SK-N-SH (cell line): ENCODE measurements around the gene HGS.

ENCODE experiments used
- CTCF ChIP-seq: fragments of 200-600 bp; sonication (generic); IDR thresholded peaks from 2 replicates; pipeline ENCODE4 v1.6.1; 2017; ENCODE audit warnings: antibody characterized with exemption, mild to moderate bottlenecking, moderate library complexity
- EP300 ChIP-seq, 2 experiments: IDR thresholded peaks; 2 replicates each; pipeline versions ENCODE4 v1.4.0 to v1.6.1; 2012; ENCODE audit warnings: borderline replicate concordance in 1 of 2, low read depth in 1 of 2, low read length in 1 of 2
- FOXM1 ChIP-seq: IDR thresholded peaks from 2 replicates; pipeline ENCODE4 v1.4.0; 2012; ENCODE audit warnings: low read depth, mild to moderate bottlenecking
- NFIC ChIP-seq: IDR thresholded peaks from 2 replicates; pipeline ENCODE4 v1.4.0; 2012; ENCODE audit warnings: borderline replicate concordance
- POLR2AphosphoS5 ChIP-seq: IDR thresholded peaks from 2 replicates; pipeline ENCODE4 v1.6.1; 2012; ENCODE audit warnings: low read depth, low read length
- TCF12 ChIP-seq: IDR thresholded peaks from 2 replicates; pipeline ENCODE4 v1.4.0; 2012
- TF ChIP-seq, protein P1 (sequence below): IDR thresholded peaks from 2 replicates; pipeline ENCODE4 v1.4.0; 2012; ENCODE audit warnings: low read depth

DNA sequence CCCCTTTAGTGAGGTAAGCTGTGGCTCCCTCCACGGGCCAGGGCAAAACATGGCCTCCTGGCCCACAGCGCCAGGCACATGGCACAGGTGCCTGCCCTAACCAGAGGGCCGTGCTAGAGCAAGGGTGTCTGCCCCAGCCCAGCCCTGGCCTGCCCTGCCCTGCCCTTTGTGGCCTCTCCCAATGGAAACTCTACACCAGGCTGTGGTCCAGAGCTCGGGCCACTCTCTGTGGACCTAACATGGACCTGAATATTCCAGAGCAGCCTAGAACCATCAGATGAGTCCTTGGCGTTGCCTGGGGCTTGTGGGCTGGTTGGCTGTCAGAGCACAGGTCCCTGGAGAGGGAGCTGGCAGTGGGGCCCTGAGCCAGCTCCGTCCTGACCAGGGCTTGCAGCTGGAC, 11.4 kb downstream of the HGS start:
- TF ChIP-seq EP300 (IDR thresholded peaks at IDR 0.05; ENCODE audit: borderline replicate concordance in 1 of 2, low read depth in 1 of 2, low read length in 1 of 2): no peak
- no peak for TF ChIP-seq CTCF
- TF ChIP-seq NFIC: no peak
- TF ChIP-seq, protein P1, sequence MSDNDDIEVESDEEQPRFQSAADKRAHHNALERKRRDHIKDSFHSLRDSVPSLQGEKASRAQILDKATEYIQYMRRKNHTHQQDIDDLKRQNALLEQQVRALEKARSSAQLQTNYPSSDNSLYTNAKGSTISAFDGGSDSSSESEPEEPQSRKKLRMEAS: no peak
- TF ChIP-seq POLR2AphosphoS5: no peak
- no peak for TF ChIP-seq FOXM1
- TF ChIP-seq TCF12: no peak
